ENCODE data around the gene GNAI1.

GNAI1 gene

DNA sequence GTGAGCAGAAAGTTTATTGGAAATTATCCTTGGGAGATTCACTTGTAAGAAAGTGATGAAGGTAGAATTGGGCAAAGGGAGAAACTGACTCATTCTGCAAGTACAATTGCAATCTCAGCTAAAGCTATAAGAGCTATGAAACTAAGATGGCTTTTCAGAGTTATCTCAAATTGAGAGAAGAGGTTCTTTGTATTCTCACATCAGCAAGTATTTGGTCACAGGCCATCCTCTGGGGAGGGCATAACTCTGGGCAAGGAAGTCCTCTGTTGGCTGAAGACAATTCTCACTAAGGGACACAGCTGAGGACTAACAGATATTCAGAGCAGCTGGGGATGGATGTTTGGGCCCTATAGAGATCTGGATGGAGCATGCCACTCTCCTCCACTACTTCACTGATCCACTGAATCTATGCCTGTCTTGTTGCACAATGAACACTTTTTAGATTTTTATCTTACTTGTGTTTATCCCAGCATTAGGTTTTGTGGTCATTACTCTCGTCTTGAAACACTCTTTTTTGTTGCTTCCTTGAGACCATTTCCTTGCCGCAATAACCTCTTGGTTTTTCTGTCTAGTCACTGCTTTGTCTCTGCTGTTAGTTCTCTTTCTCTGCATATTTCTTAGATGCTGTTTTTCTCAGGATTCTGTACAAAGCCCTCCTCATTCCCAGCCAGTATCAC, 115.1 kb downstream of the GNAI1 start:
- DNase-seq (ENCODE audit: low read depth, low spot score) = no peak

DNA sequence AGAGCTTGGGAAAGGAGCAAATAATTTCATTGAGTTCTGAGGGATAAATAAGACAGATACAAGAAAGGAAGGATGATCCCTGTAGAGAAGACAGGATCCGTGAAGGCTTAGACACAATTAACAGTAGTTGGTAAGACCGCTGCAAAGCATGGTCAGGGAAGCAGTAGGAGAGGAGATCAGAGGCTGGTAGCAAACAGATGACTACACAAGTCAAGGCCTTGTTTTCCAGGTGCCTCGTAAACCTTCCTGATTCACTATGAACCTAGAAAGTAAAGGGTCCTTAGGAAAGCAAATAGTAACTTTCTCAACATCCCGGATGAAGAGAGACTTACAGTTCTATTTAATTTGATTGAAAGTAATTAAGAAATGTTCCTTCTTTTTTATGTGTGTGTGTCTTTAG, 118.6 kb downstream of the GNAI1 start:
- DNase-seq (ENCODE audit: low read depth, low spot score) = no peak

DNA sequence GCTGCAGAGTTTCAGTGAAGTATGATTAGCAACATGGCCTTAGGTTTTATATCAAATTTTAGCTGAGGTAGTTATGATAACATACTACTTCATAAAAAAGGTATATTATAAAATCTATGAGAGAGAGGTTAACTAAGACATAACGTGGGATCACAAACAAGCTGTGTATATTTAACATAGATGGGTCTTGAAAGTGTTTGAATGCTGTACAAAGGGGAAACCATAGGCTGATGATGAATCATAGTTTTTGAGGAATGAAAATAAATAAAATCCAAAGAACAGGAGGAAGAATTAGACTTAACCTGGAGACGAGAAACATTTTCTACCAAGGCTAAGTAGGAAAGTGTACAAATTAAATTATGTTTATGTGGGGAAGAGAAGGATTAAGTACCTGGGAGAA, 119.0 kb downstream of the GNAI1 start:
- DNase-seq (ENCODE audit: low read depth, low spot score) = no peak

DNA sequence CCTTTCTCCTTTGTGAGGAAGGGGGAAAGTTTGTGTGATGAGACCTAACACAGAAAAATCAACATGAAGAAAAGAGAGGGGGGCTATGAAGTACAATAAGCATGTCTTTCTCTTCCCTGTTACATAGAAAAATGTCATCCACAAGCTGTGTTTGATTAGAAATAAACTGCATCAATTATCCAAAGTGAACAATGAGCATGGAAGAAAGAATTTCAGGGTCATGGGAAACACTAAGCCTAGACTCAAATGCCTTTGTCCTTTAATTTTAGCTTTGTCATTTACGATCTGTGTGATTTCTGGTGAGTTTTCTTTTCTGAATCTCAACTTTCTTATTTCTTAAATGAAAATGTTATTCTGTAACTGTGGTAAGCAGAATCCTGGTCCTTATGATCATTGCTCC, 121.0 kb downstream of the GNAI1 start:
- DNase-seq (ENCODE audit: low read depth, low spot score) = no peak

- no peak for DNase-seq (ENCODE audit: low read depth, low spot score)
These were observed 123.1 kb downstream of the GNAI1 start for GRCh38 chr7:80257756-80258155.

DNA sequence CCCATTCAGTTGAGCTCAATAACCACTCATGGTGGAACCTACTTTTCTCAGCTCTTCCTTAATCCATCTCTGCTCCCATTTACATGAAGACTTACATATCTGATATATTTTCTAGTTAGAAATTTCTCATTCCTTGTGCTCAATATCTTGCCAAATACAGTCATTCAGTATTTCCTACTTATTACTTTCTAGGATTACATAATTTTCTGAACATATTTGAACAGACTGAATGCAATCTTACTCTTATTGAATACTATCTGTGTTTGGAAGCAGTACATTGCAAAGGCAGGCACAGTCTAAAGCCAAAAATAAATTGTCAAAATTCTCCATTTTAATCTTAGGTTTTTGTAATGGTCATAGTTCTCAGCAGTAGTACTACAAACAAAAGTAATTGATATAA, 126.0 kb downstream of the GNAI1 start:
- DNase-seq (ENCODE audit: low read depth, low spot score) = no peak

- DNase-seq (ENCODE audit: low read depth, low spot score) = no peak
These were observed 128.7 kb downstream of the GNAI1 start for GRCh38 chr7:80263333-80263732.

DNA sequence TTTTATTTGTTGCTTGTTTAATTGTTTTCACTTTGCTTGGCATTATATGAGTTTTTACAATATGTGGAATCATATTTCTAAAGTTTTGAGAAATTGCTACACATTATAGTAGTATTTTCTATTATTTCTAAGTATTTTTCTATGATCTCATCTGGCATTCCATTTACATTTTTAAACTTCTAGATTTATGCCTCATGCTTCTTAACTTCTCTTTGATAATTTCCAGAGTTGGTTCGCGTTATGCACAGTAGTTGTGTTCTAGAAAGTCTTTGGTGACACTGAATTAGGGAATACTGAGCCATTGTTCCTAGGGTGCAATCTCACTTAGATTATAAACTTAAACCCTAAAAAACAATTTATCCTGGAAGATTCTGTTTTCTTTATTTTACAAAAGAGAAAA, 129.2 kb downstream of the GNAI1 start:
- DNase-seq (ENCODE audit: low read depth, low spot score) = no peak

GRCh38 chr7:80264769-80265495, 130.3 kb downstream of the GNAI1 start:
- no peak for DNase-seq (ENCODE audit: low read depth, low spot score)

- DNase-seq (ENCODE audit: low read depth, low spot score) = no peak
These were observed 138.1 kb downstream of the GNAI1 start for GRCh38 chr7:80272560-80273239.

DNA sequence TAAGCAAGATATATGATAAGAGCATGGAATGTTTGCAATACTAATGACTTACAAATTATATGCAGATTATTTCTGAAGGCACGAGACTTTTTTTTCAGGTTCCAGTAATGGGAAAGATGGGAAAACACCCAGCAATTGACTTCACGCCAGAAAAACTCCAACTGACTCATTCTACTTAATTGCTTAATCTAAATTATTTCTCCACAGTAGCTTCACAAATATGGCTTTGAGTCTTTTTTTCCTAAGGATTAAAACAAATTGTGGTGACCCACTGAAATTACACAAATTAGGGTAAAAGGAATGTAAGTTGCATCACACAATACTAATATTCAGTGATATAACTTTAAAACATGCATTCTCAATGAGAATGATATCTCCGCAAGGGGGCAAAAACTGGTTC, 138.7 kb downstream of the GNAI1 start:
- no peak for DNase-seq (ENCODE audit: low read depth, low spot score)

DNA sequence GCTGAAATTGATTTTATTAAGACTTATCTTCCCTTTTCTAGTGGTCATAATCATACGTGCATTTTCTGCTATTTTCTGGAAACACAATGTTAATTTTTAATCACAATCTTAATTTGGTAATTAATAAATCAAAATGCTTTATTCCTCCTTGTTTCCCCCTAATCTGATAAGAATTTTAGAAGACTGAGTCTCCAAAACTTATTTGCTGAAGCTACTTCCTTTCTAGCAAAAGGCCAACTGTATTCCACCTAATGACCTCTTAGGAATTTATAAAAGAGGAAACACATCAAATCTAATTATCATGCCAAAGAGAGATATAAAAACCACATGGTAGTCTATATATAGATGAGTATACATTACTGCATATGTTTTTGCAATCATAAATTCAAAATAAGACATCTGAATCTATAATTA, 140.6 kb downstream of the GNAI1 start:
- no peak for DNase-seq (ENCODE audit: low read depth, low spot score)

Measured in smooth muscle cell of the brain vasculature (primary cell).